SK-N-SH treated with all-trans-retinoic acid at 6 μM for 48 hours (cell line): ENCODE data around the gene TSPO.

ENCODE experiments used
- ARNTL ChIP-seq: fragments of 450-650 bp; formaldehyde crosslinking; IDR thresholded peaks from 2 replicates; pipeline ENCODE4 v1.5.0; 2020; ENCODE audit warnings: low read depth, mild to moderate bottlenecking, moderate library complexity, borderline replicate concordance
- ESRRG ChIP-seq: fragments of 250-450 bp; sonication (Bioruptor Pico); IDR thresholded peaks from 2 replicates; pipeline ENCODE4 v1.6.1; 2021; ENCODE audit warnings: mild to moderate bottlenecking
- ZFP3 ChIP-seq: fragments of 250-450 bp; sonication (Bioruptor Pico); IDR thresholded peaks from 2 replicates; pipeline ENCODE4 v1.5.0; 2020; ENCODE audit warnings: mild to moderate bottlenecking, moderate library complexity
- TF ChIP-seq, protein P1 (sequence below): fragments of 250-450 bp; sonication (Bioruptor Pico); IDR thresholded peaks from 2 replicates; pipeline ENCODE4 v1.8.0; 2020; ENCODE audit warnings: mild to moderate bottlenecking, moderate library complexity, borderline replicate concordance
- TF ChIP-seq, protein P2 (sequence below): fragments of 250-450 bp; sonication (Bioruptor Pico); IDR thresholded peaks from 2 replicates; pipeline ENCODE4 v1.8.0; 2021; ENCODE audit warnings: low read depth, mild to moderate bottlenecking, moderate library complexity, borderline replicate concordance

DNA sequence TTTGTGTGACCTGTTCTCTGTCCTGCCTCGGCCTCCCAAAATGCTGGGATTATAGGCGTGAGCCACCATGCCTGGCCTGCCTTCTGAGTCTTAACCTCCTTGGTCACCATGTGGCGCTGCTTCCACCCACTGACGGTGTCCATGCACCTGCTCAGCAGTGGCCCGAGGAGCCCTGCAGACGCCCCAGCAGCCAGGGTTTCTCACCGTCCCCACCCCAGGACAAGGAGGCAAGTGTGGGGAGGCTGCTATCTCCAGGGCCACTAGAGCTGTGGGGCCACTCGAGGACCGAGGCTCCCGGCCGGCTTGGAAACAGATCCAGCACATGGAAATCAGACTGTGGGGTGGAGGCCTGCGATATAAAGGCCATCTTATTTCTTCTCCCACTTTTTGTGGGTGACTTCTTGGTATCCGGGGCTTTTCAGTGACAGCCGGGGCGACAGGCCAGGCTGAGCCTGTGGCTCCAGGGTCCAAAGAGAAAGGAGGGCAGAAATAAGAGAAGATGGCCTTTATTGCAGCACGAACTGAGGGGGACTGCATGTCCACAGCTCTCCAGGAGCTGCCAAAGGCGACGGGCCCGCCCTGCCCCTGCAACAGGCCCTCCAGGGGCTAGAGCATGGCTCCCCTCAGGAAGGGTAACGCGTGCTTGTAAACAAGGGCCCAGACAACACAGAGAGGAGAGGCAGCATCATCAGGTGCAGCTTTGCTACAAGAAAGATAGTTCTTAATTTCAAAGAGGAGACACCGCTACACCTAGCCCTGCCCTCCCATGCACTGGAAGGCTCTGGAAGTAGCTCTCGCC, 15.0 kb downstream of the TSPO start:
- TF ChIP-seq, protein P1, sequence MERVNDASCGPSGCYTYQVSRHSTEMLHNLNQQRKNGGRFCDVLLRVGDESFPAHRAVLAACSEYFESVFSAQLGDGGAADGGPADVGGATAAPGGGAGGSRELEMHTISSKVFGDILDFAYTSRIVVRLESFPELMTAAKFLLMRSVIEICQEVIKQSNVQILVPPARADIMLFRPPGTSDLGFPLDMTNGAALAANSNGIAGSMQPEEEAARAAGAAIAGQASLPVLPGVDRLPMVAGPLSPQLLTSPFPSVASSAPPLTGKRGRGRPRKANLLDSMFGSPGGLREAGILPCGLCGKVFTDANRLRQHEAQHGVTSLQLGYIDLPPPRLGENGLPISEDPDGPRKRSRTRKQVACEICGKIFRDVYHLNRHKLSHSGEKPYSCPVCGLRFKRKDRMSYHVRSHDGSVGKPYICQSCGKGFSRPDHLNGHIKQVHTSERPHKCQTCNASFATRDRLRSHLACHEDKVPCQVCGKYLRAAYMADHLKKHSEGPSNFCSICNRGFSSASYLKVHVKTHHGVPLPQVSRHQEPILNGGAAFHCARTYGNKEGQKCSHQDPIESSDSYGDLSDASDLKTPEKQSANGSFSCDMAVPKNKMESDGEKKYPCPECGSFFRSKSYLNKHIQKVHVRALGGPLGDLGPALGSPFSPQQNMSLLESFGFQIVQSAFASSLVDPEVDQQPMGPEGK (CRISPR knock-in tag), result no peak
- TF ChIP-seq ESRRG (CRISPR knock-in tag) (no peak), ARNTL (CRISPR knock-in tag) (no peak), ZFP3 (CRISPR knock-in tag) (no peak)
- TF ChIP-seq, protein P2, sequence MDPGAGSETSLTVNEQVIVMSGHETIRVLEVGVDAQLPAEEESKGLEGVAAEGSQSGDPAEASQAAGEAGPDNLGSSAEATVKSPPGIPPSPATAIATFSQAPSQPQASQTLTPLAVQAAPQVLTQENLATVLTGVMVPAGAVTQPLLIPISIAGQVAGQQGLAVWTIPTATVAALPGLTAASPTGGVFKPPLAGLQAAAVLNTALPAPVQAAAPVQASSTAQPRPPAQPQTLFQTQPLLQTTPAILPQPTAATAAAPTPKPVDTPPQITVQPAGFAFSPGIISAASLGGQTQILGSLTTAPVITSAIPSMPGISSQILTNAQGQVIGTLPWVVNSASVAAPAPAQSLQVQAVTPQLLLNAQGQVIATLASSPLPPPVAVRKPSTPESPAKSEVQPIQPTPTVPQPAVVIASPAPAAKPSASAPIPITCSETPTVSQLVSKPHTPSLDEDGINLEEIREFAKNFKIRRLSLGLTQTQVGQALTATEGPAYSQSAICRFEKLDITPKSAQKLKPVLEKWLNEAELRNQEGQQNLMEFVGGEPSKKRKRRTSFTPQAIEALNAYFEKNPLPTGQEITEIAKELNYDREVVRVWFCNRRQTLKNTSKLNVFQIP (CRISPR knock-in tag), result no peak
